Epithelial cell of esophagus (primary cell): ENCODE data around the gene EXOC3.

Experiments used
- DNase-seq: peaks from one replicate; pipeline ENCODE4 v3.0.0; 2010; ENCODE audit warnings: low read depth
- H3K4me3 ChIP-seq: 2 replicates; pipeline ENCODE4 v1.5.1; 2011; ENCODE audit warnings: mild to moderate bottlenecking, low read length, control low read depth
- CTCF ChIP-seq: IDR thresholded peaks from 2 replicates; pipeline ENCODE4 v1.5.1; 2011; ENCODE audit warnings: low read depth, mild to moderate bottlenecking, low read length, control low read depth, inconsistent platforms; ENCODE audit not compliant: insufficient read depth; ENCODE audit errors: missing control alignments

EXOC3 gene

GRCh38 chr5:419970-420369 lies 23.0 kb upstream of the EXOC3 start:
- TF ChIP-seq CTCF = no peak
- DNase-seq = no peak
- H3K4me3 ChIP-seq = no peak overlapping the region

GRCh38 chr5:420632-421286 lies 22.2 kb upstream of the EXOC3 start:
- DNase-seq = no peak
- no peak for TF ChIP-seq CTCF
- no peak overlapping the region for H3K4me3 ChIP-seq

GRCh38 chr5:421287-421880 lies 21.6 kb upstream of the EXOC3 start:
- H3K4me3 ChIP-seq = no peak overlapping the region
- TF ChIP-seq CTCF = no peak
- no peak for DNase-seq

- H3K4me3 ChIP-seq = no peak overlapping the region
- DNase-seq = no peak
- no peak for TF ChIP-seq CTCF
Measured at GRCh38 chr5:421901-422300, 21.1 kb upstream of the EXOC3 start.

GRCh38 chr5:422323-423232 lies 20.4 kb upstream of the EXOC3 start:
- TF ChIP-seq CTCF = no peak
- no peak for DNase-seq

GRCh38 chr5:423233-423565 lies 19.8 kb upstream of the EXOC3 start:
- H3K4me3 ChIP-seq = no peak overlapping the region
- TF ChIP-seq CTCF = no peak

More at GRCh38 chr5:422323-423232, 20.4 kb upstream of the EXOC3 start:
- no peak overlapping the region for H3K4me3 ChIP-seq

More at GRCh38 chr5:423233-423565, 19.8 kb upstream of the EXOC3 start:
- no peak for DNase-seq
